Type B pancreatic cell (in vitro differentiated cells): ENCODE data around the gene PLD5. TPM values are rescaled to one million over a fixed set of nuclear protein-coding genes. Genes with fewer than 3 reads are reported as not detected.
A peak's percentile ranks its signal among the peaks of the same experiment; 100 is the strongest.

Experiments
- DNase-seq: peaks from one replicate; pipeline ENCODE4 v3.0.0; 2021; ENCODE audit warnings: mixed read lengths; ENCODE audit not compliant: unreplicated experiment; ENCODE audit errors: extremely low spot score
- H3K27ac Mint-ChIP-seq: 2 replicates; pipeline ENCODE4 v1.8.0; 2021; ENCODE audit warnings: mild to moderate bottlenecking, mixed read lengths
- H3K27me3 Mint-ChIP-seq: 2 replicates; pipeline ENCODE4 v1.8.0; 2021; ENCODE audit warnings: mixed read lengths
- H3K36me3 Mint-ChIP-seq: 2 replicates; pipeline ENCODE4 v1.8.0; 2021; ENCODE audit warnings: mixed read lengths
- H3K4me1 Mint-ChIP-seq: one replicate; pipeline ENCODE4 v1.8.0; 2021; ENCODE audit warnings: mixed read lengths; ENCODE audit not compliant: unreplicated experiment
- H3K4me3 Mint-ChIP-seq: 2 replicates; pipeline ENCODE4 v1.8.0; 2021; ENCODE audit warnings: mild to moderate bottlenecking, mixed read lengths
- H3K9me3 Mint-ChIP-seq: 2 replicates; pipeline ENCODE4 v1.8.0; 2021; ENCODE audit warnings: mixed read lengths
- CTCF ChIP-seq: fragments of 200-600 bp; sonication (generic); conservative IDR thresholded peaks from 2 replicates; pipeline ENCODE4 v1.5.0; 2021; ENCODE audit warnings: antibody characterized with exemption, mild to moderate bottlenecking
- total RNA-seq: library from RNA; stranded (reverse); gene quantifications from 2 replicates; pipeline ENCODE4 v1.2.1, GENCODE V29; 2021; ENCODE audit warnings: low replicate concordance

The PLD5 gene
- total RNA-seq, 1 donor from 2014 or later, result 2.6 TPM

- TF ChIP-seq CTCF, result no peak
- peaks cover 6% of the 10 kb centered on the region for H3K4me1 Mint-ChIP-seq
- no peaks in the 10 kb centered on the region for H3K36me3 Mint-ChIP-seq
- DNase-seq, result peak; percentile 74
- H3K9me3 Mint-ChIP-seq, result no peaks in the 10 kb centered on the region
- no peak overlapping the region for H3K27ac Mint-ChIP-seq
- peak overlapping the region; percentile 85 for H3K4me3 Mint-ChIP-seq
- H3K27me3 Mint-ChIP-seq, result peaks cover 75% of the 10 kb centered on the region
Observed at GRCh38 chr1:242523719-242524570, 552 bp downstream of the PLD5 start.

GRCh38 chr1:242522996-242523718, 1.3 kb downstream of the PLD5 start:
- peak overlapping the region; percentile 85 for H3K4me3 Mint-ChIP-seq
- peaks cover 72% of the 10 kb centered on the region for H3K27me3 Mint-ChIP-seq
- no peak for TF ChIP-seq CTCF
- no peak overlapping the region for H3K27ac Mint-ChIP-seq
- no peaks in the 10 kb centered on the region for H3K36me3 Mint-ChIP-seq
- DNase-seq, result no peak
- H3K9me3 Mint-ChIP-seq, result no peaks in the 10 kb centered on the region
- H3K4me1 Mint-ChIP-seq, result peaks cover 6% of the 10 kb centered on the region

- Mint-ChIP-seq H3K27ac (no peak overlapping the region), H3K9me3 (no peaks in the 10 kb centered on the region), H3K36me3 (no peaks in the 10 kb centered on the region), H3K4me1 (peaks cover 6% of the 10 kb centered on the region), H3K27me3 (peaks cover 72% of the 10 kb centered on the region), H3K4me3 (peak overlapping the region; percentile 73)
- TF ChIP-seq CTCF, result no peak
- no peak for DNase-seq
Observed at GRCh38 chr1:242522304-242522945, 2.1 kb downstream of the PLD5 start.

GRCh38 chr1:242515555-242515954, 8.9 kb downstream of the PLD5 start:
- TF ChIP-seq CTCF, result no peak
- Mint-ChIP-seq H3K9me3 (no peaks in the 10 kb centered on the region), H3K27me3 (peaks cover 19% of the 10 kb centered on the region), H3K36me3 (no peaks in the 10 kb centered on the region), H3K4me1 (no peaks in the 10 kb centered on the region), H3K27ac (no peak overlapping the region), H3K4me3 (no peak overlapping the region)
- DNase-seq, result no peak

GRCh38 chr1:242506724-242507123, 17.8 kb downstream of the PLD5 start:
- DNase-seq, result no peak
- TF ChIP-seq CTCF, result no peak
- H3K4me3 Mint-ChIP-seq, result no peak overlapping the region
- no peaks in the 10 kb centered on the region for H3K27me3 Mint-ChIP-seq
- H3K4me1 Mint-ChIP-seq, result no peaks in the 10 kb centered on the region
- no peak overlapping the region for H3K27ac Mint-ChIP-seq
- H3K36me3 Mint-ChIP-seq, result no peaks in the 10 kb centered on the region
- no peaks in the 10 kb centered on the region for H3K9me3 Mint-ChIP-seq
